NCI-H2029 treated with DMSO at 0.1 percent for 48 hours (cell line): ENCODE results near the gene TSC22D2.

Experiments
- DNase-seq: peaks from one replicate; lab custom pipeline; 2025; lab: John Stamatoyannopoulos, UW

TSC22D2 gene

DNA sequence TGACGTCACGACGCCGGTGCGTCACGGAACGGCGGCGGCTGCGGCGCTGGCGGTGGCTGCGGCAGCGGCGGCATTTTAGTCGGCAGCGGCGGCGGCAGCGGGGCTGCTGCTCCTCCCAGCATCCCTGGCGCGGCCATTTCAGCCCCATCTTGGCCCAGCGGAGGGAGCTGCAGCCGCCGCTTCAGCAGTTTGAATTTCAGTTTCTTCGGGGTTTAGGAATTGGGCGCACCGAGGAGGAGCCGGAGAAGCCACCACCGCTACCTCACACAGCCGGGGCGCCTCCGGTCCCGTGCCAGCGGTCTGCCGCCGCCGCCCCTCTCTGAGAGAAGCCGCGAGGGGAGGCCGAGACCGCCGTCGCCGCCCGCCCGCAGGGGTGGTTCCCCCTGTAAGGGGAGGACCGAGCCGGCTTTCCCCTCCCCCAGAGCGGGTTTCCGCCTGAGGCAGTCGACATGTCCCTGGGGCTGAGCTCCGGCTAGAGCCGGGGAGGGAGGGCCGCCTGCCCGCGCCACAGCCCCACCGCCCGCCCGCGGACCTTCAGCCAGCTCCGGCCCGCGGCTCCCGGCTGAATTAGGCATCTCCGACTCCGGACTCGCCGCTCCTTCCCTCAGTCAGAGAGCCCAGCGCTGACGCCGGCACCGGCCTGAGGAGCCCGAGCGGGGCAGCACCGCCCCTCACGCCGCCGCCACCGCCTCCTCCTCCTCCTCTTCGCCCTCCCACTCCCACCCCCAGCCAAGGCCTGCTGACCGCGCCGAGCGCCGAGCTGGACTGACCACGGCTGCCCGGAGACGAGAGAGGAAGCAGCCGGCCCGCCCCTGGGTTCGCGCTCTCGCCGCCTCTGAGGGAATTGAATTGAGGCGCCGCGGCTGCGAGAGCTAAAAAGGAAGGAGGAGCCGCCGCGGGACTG lies at the start of gene TSC22D2:
TSS of gene TSC22D2 (plus strand) at position 78 of the 904 bp plus-strand sequence. CDS start 1,053 bp downstream, outside the sequence.
- peak; percentile 90 for DNase-seq

- no peak for DNase-seq
These were observed 48.7 kb upstream of the TSC22D2 start for GRCh38 chr3:150359381-150359780.

DNA sequence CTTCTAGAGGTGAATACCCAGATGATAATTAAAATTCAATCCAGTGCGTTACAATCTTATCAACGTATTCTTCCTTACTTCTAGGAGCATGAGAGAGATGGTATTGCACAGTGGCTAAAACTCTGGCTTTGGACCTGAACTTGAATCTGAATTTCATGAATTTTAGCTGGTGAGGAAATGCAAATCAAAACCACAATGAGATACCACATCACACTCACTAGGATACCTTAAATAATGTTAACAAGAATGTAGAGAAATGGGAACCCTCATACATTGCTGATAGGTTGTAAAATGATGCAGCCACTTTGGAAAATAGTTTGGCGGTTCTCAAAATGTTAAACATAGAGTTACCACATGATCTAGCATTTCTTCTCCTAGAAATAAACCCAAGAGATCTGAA lies 47.1 kb upstream of the TSC22D2 start:
- DNase-seq, result no peak

GRCh38 chr3:150362515-150363302 lies 45.4 kb upstream of the TSC22D2 start:
- no peak for DNase-seq

DNA sequence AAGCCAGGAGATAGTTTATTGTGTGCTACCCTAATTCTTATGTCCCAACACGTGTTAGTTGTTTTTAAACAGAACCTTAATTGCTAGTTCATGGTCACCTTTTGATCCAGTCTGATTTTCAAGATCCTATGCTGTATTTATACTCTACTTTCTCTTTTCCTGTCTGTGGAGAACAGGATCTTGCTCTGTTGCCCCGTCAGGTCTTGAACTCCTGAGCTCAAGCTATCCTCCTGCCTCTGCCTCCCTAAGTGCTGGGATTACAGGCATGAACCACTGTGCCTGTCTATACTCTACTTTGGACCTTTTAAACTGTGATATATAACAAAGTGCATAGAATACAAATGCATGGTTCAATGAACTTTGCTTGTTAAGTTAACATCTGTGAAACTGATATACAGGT lies 44.7 kb upstream of the TSC22D2 start:
- no peak for DNase-seq

DNA sequence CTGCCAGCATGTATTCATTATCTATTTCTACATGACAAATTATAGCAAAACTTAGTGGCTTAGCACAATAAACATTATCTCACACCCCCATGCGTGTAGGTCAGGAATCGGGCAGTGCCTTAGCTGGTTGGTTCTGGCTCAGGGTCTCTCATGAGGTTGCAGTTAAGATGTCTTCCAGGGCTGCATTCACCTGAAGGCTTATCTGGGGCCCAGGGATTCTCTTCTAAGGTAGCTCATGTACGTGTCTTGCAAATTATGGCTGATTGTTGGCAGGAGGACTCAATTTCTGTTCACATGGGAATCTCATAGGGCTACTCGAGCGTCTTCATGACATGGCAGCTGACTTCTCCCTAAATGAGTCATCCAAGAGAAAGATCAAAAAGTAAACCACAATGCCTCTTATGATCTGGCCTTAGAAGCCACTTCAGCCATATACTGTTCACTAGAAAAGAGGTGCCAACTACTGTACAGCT lies 42.9 kb upstream of the TSC22D2 start:
- no peak for DNase-seq

- DNase-seq, result no peak
These were observed 40.3 kb upstream of the TSC22D2 start for GRCh38 chr3:150367757-150368156.

DNA sequence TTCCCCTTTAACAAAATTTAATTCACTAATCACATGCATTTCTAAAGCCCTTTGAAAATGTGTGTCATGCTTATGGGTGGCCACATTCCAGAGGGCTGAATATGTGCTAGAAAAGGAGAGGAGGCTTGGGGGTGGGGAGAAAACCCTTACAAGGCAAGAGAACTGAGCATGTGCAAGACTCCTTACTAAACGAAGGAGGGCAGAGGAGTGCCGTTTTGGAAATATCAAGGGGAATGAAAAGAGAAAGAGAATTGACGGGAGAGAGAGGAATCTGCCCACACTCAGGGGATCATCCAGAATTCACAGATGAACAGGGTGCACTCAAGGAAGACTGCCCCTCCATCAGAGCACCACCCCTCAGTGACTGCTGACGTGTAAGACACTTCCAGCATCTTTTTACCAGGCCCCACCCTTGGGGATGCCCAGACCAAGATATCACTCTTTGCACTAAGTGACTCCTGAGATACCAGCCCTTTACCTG lies 37.9 kb upstream of the TSC22D2 start:
- DNase-seq, result no peak

GRCh38 chr3:150370999-150371398 lies 37.1 kb upstream of the TSC22D2 start:
- DNase-seq, result no peak

DNA sequence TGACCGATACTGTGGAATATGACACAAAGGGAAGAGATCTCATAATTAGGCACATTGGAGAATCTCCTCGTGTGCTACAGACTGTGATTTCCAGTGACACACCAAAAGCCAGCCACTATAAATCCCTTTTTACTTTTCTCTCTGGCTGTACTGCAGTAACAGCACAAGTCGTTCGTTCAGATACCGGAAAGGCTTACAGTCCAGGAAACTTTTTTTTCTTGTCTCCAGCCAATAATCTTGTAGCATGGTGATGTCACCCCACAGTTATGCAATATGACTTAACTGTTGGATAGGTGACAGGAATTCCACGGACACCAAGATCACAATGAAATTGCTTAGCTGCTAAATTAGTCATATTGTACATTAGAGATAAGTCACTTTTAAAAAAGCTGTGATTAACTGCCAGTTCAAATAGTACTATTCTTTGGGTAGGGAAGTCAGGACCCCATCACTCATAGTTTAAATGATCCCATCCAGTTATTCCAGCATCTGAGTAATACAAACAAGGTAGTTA lies 36.3 kb upstream of the TSC22D2 start:
- DNase-seq, result no peak

- DNase-seq, result no peak
These were observed 35.8 kb upstream of the TSC22D2 start for GRCh38 chr3:150372320-150372719.

GRCh38 chr3:150372722-150373121 lies 35.4 kb upstream of the TSC22D2 start:
- DNase-seq, result no peak

- no peak for DNase-seq
These were observed 34.7 kb upstream of the TSC22D2 start for GRCh38 chr3:150373234-150373875.

- no peak for DNase-seq
These were observed 33.1 kb upstream of the TSC22D2 start for GRCh38 chr3:150374975-150375374.

GRCh38 chr3:150376001-150376848 lies 31.9 kb upstream of the TSC22D2 start:
- DNase-seq, result peak; percentile 14

- no peak for DNase-seq
These were observed 30.3 kb upstream of the TSC22D2 start for GRCh38 chr3:150377601-150378300.

GRCh38 chr3:150378301-150378748 lies 29.8 kb upstream of the TSC22D2 start:
- no peak for DNase-seq

DNA sequence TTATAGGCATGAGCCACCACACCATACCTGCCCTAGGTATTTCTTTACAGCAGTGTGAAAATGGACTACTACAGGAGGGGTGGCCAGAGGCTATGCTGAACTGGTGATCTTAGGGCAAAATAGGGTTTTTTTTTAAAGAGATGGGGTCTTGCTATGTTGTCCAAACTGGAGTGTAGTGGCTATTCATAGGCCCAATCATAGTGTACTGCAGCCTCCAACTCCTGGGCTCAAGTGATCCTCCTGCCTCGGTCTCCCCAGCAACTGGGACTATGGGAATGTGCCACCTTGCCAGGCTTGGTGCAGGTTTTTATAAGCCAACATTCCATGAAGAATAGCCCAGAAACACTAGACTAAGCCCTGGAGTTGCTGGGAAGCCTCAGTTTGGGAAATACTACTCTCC lies 28.6 kb upstream of the TSC22D2 start:
- DNase-seq, result no peak

DNA sequence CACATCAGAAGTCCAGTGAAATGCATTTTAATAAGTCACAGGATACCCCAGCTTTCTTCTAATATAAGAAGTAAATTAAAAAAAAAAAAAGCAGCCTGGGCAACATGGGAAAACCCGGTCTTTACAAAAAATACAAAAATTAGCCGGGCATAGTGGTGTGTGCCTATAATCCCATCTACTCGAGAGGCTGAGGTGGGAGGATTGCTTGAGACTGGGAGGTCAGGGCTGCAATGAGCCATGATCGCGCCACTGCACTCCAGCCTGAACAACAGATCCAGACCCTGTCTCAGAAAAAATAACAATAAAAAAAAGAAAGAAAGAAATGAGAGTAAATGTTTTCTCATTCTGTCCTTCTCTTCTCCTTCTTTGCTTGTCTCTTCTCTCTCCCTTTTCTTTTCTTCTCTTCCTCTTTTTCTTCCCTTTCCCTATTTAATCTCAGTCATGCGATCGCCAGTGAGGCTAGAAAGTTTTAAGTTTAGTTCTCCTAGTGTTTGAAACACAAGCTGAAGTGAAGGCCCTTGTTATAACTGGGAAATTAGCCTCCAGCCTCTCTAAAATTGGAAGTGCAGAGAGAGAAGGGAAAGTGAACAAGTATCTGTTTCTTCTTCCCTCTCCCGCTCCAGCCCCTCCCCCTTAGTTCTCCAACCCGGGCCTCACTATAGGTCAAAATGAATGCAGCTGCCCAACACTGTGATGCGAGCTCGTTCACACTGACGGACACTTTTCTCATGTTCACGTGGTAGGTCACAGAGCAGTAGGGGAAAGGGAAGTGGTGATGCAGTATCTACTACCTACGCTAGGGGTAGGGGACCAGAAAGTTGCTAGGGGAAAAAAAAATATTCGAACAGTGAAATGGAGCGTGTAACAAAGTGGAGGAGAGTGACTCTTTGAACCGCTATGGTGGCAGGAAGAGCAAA lies 23.5 kb upstream of the TSC22D2 start:
- no peak for DNase-seq
